Measurements from ENCODE around the gene LAMA5.
"Not testable (repeated sequence)": the region's sequence is repeated elsewhere in the genome, so short reads cannot be mapped to it uniquely, and the experiment has no call there.

The LAMA5 gene

DNA sequence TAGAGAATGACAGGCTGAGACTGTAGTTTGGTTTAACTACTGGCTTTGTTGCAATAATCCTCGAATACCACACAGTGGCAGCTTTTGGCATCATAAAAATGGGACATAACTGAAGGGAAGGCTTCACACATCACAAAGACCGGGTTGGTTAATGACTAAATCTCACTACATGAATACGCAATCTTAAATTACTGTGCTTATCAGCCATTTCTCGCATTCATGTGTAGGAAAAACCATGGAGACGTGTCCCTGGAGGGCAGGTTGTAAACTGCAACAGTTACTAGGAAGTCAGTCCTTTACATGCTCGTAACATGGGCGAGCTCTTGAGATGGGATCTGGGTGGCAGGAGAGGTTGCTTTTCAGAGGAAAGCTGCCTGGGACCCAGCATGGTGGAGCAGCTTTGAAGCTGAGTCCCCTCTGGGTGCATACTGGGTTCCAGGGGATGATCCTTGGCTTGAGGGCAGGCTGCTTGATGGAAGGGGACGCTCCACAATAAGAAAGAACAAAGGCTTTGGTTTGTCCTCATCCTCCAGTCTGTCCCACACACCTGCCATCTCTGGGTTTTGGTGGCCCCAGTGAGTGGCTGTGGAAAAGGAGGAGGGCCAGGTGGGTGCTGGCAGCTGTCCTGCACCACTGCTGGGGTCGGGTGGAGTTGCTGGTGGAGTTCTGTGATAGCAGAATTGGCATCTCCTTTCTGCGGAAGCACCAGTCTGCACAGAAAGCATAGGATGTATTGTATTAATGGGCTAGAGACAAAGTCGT, 21.9 kb upstream of the LAMA5 start:
- no peak for DNase-seq

DNA sequence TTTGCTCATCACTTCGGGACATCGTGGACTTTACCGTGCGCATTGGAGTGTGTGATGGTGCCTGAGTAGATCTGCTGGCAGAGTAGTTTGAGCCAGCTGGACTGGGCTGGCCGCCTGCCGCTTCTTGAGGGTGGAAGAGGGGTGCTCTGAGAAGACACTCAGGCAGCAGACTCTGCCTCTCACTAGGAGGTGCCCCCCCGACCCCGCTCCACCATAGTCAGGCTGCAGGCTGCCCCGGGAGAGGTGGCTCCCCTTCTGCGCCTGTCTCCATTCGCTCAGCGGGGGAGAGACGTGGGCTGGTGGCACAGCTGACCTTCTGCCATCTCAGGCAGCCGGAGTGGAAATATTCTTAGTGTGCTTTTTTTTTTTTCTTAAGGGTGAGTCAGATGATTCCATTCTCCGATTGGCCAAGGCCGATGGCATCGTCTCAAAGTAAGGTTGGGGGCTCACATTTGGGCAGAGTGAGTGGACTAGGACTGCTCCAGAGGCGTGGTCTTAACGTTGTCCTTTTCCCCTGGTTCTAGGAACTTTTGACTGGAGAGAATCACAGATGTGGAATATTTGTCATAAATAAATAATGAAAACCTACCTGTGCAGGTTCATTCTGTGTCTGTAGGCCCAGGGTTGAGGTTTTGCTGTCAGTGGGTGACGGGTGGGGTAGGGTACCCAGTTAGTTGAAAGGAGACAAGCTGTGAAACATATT, 21.0 kb upstream of the LAMA5 start:
- DNase-seq: no peak

GRCh38 chr20:62387219-62387913, 20.3 kb upstream of the LAMA5 start:
- peak in 1 of 56 donors; percentile 76 for DNase-seq

DNA sequence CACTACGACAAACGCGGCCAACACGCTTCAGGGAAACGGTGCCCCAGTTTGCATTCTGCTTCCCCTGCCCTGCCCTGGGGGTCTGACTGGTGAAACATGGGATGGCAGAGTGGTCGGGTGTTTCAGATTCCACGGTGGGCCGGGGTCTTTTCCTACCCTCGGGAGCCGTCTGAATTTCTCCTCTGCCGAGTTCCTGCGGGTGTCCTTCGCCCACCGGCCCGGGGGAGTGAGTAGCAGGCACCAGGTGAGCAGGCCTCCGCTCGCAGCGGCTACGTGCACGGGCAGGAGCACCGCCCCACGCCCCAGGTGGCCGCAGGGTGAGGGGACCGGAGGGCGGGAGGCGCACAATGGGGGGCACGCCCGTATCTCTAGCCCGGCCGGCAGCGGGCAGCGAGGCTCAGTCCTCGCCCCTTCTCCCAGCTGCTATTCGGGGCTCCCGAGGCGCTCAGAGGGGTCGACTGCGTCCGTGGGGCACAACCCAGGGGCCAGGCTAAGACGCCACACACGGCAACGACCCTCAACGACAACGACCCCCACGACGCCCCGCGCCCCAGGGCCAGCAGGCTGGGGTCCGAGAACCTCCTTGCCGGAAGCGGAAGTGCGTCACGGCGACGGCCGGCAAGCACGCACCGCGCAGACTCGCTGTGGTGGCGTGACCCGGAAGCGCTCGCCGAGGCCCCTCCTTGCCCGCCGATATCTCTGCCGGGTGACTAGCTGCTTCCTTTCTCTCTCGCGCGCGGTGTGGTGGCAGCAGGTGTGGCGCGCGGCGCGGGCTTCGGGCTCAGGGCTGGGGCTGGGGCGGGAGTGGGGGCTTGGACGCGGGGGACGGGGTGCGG, 19.5 kb upstream of the LAMA5 start, which contains the start of gene RPS21:
Gene RPS21 (plus strand): TSS at position 721 of the 836 bp plus-strand sequence. CDS start 236 bp downstream, outside the sequence.
- DNase-seq: peak; percentile 31 to 93 (median 83)

DNA sequence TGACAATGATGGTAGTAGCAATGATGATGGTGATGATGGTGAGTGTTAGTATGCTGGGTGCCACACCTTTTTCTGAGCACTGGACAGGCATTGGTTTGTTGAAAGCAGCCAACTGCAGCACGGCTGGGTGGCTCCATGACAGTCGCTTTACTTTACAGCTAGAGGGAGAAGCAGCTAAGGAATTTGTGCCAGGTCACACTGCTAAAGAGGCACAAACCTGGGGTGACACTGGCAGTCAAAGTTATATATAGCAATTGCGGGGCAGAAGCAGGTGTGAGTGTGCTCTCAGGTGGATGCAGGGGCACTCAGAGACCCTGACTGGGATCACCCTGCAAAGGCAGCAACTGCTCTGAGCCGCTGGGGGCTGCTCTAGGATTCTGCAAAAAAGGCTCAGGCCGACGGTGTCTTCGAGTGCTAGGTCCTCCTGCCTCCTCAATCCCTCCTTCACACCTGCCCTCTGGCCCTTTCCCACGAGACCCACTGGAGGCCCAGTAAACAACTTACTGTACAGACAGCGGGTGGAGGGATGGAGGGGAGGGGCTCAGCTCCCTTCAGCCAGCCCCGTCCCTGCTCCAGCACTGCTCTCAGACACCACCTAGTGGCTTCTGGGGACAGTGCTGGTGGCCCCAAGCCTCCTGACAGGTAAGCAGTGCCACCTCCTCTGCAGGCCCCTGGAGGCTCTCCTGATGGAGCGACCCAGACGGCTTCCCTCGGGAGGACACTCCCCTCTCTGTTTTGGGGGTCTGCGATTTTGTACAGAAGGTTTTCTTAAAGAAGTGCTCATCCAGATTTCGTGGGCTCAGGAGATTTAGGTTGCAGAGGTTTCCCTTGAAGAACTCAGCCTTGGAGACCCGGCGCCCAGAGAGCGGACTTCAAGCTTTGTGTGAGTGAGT, 15.4 kb upstream of the LAMA5 start:
- DNase-seq: peak in 42 of 56 donors; percentile 12 to 79 (median 54)

- DNase-seq: no peak
Observed at GRCh38 chr20:62381842-62382241, 14.7 kb upstream of the LAMA5 start.

- no peak for DNase-seq
Observed at GRCh38 chr20:62381202-62381797, 14.2 kb upstream of the LAMA5 start.

GRCh38 chr20:62378215-62378614, 11.1 kb upstream of the LAMA5 start:
- DNase-seq: no peak

GRCh38 chr20:62377615-62378178, 10.6 kb upstream of the LAMA5 start:
- DNase-seq: peak in 28 of 56 donors; percentile 24 to 73 (median 50)

DNA sequence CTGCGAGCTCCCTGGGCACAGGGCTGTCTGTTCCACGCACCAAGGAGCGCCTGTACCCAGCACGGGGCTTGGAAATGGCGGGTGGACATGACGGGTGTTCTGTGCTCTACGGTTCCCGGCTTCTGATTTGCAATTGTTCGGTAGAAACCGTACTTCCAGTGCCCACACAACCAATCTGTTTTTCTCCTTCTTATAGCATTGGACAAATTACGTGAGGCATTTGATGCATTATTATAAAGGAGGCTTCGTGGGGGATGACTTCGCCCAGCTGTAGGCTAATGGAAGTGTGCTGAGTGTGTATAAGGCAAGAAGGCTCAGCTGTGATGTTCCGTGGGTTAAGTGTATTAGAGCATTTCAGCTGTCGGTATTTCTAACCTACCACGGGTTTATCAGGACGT, 10.0 kb upstream of the LAMA5 start:
- peak in 2 of 56 donors; percentile 25 to 30 for DNase-seq

DNA sequence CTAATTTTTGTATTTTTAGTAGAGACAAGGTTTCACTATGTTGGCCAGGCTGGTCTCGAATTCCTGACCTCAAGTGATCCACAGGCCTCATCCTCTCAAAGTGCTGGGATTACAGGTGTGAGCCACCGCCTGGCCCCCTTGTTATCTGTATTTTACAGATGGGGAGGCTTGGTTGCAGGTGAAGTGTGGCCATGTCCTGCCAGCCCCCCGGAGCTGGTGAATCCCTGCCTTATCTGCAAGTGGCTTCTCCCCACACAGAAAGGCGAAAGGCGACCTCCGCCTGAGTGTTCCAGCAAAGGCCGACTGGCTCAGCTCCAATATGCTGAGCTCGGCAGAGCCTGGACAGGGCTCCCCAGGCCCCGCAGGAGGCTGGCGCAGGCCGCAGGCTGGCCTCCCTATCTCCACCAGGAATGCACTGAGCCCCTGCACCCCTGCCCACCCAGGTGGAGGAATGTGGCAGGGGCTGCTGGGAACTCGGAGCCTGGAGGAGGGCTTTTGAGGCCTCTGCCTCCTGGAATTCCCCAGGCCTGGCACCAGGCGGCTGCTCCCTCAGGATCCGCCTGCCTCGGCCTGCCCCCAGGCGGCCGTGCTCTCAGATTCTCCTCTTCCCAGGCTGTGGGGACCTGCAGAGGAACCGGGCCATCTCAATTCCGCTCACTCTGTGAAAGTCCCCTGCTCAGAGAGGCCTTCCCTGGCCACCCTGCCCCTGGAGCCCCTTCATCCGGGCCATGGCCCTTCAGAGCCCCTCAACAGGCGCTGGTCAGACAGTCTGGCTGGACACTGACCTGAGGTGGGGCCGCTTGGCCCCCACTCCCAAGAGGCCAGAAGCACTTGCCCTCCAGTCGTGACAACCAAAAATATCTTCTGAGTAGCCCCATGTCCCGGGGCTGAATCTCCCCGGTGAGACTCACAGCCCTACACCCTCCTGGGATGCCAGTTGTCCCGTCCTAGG, 9.3 kb upstream of the LAMA5 start:
- DNase-seq: peak in 5 of 56 donors; percentile 25 to 40 (median 34)

DNA sequence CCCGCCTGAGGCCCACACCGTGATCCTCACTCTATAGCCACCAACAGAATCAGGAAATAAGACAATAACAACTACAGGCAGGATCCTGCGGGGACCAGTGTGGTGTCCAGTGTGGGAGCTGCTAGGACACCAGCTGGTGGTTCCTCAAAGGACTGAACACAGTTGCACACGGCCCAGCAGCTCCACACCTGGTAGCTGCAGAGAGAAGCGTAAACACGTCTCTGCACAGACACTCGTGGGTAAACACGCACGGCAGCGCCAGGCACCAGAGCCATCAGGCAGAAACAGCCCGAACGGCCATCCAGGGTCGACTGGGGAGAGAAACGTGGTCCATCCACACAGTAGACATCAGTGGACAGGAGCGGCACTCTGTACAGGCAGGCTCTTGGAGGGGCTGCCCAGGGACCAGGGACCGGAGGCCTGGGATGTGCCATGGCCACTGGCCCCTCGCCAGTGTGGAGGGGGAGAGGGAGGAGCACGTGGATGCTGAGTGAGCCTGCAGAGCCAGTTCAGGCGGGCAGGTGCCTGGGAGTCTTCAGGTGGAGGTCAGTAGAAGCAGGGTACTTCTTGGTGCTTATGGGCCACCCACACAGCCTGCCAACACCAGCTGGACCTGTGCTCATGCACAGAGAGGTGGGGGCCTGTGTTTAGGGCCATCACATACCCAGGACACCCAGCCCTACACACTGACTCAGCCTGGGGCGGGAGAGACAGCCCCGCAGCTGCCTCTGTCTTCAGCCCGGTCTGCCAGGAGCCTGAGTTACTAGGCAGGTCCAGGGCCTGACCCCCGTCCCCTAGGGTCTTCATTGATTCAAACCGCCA, 7.4 kb upstream of the LAMA5 start:
- peak in 1 of 56 donors; percentile 47 for DNase-seq

- not testable (repeated sequence) for DNase-seq
Observed at GRCh38 chr20:62373631-62374179, 6.6 kb upstream of the LAMA5 start.

- no peak for DNase-seq
Observed at GRCh38 chr20:62372042-62372993, 5.2 kb upstream of the LAMA5 start.

DNA sequence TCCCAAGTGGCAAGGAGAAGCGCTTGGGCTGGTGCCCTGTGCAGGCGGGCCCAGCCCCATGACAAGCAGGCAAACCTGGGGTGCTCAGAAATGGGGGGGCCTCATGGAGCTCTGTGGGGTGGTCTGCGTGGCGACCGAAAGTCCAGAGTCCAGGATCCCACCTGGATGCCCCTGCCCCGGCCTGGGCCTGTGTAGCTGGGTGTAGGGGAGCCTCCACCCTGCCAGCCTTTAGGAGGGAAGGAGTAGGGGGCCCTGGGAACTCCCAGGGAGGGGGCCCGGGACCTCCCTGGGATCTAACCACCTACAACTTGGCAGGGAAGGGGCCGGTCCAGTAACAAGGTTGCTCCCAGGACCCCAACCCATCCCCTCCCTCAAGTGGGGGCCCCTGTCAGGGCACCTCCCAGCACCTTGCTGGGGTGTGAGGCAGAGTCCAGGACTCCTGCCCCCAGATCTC, 4.5 kb upstream of the LAMA5 start:
- DNase-seq: no peak

Measured in amygdala (tissue), 56 donors.